T-cell (primary cell): ENCODE data around the gene CAPN5. TPM values are rescaled to one million over a fixed set of nuclear protein-coding genes. Genes with fewer than 3 reads are reported as not detected.

Experiments
- ATAC-seq, 4 experiments: fragments of 200-7000 bp in 3 of 4; fragments of 150-1000 bp in 1 of 4; cut with Tn5 transposase; replicated peaks in 1 of 4; 1 replicate in 3 of 4; 2 replicates in 1 of 4; pipeline ENCODE4 v1.10.0; 2021; ENCODE audit warnings: moderate library complexity in 3 of 4, mild to moderate bottlenecking in 2 of 4, moderate number of reproducible peaks in 1 of 4
- CTCF ChIA-PET, 2 donors: fragments of 300-600 bp; sonication (Branson Sonifier 250); formaldehyde crosslinking; loops; one replicate each; lab custom pipeline; 2022; ENCODE audit warnings: antibody characterized with exemption in 2 of 2; lab: Charles Lee
- POLR2A ChIA-PET, 2 donors: fragments of 300-600 bp; sonication (Branson Sonifier 250); formaldehyde crosslinking; loops; one replicate each; lab custom pipeline; 2022; ENCODE audit warnings: antibody characterized with exemption in 2 of 2; lab: Charles Lee
- DNase-seq, 35 experiments: peaks; one replicate each; pipeline versions ENCODE4 v3.0.0 to v3.0.0-alpha.2; 2013 to 2023
- H3K27ac ChIP-seq: one replicate; pipeline ENCODE4 v1.5.1; 2013; ENCODE audit warnings: low read length
- H3K27me3 ChIP-seq, 2 experiments: replicated peaks in 1 of 2; 1 replicate in 1 of 2; 2 replicates in 1 of 2; pipeline versions ENCODE4 v1.6.1 to v1.7.0; 2013; ENCODE audit warnings: low read length in 1 of 2, mixed read lengths in 1 of 2; ENCODE audit not compliant: control insufficient read depth in 2 of 2, insufficient read depth in 2 of 2; ENCODE audit errors: extremely low read depth in 1 of 2
- H3K36me3 ChIP-seq, 2 donors: 1 replicate in 1 of 2; 2 replicates in 1 of 2; pipeline versions ENCODE4 v1.6.1 to v1.7.0; 2013; ENCODE audit warnings: low read length in 1 of 2; ENCODE audit not compliant: control insufficient read depth in 2 of 2, insufficient read depth in 1 of 2; ENCODE audit errors: extremely low read depth in 1 of 2
- H3K4me1 ChIP-seq, 2 experiments: 1 replicate in 1 of 2; 2 replicates in 1 of 2; pipeline versions ENCODE4 v1.6.1 to v1.7.0; 2013; ENCODE audit warnings: low read length in 2 of 2, mixed read lengths in 1 of 2; ENCODE audit not compliant: insufficient read depth in 2 of 2, control insufficient read depth in 1 of 2; ENCODE audit errors: extremely low read depth in 1 of 2
- H3K4me3 ChIP-seq, 2 donors: 1 replicate in 1 of 2; 2 replicates in 1 of 2; pipeline versions ENCODE4 v1.5.1 to v1.7.0; 2013; ENCODE audit warnings: mild to moderate bottlenecking in 2 of 2, low read length in 1 of 2, moderate library complexity in 1 of 2; ENCODE audit not compliant: control insufficient read depth in 1 of 2; ENCODE audit errors: extremely low read depth in 1 of 2
- H3K9me3 ChIP-seq: 2 replicates; pipeline ENCODE4 v1.7.0; 2013
- H3K27ac Mint-ChIP-seq, 2 donors: one replicate each; pipeline ENCODE4 v1.8.0; 2020 to 2021; ENCODE audit warnings: mild to moderate bottlenecking in 2 of 2, mixed read lengths in 2 of 2
- H3K27me3 Mint-ChIP-seq, 2 donors: one replicate each; pipeline ENCODE4 v1.8.0; 2021 to 2022; ENCODE audit warnings: mixed read lengths in 2 of 2
- H3K36me3 Mint-ChIP-seq: one replicate; pipeline ENCODE4 v1.8.0; 2021; ENCODE audit warnings: mixed read lengths
- H3K4me1 Mint-ChIP-seq, 3 donors: one replicate each; pipeline ENCODE4 v1.8.0; 2020 to 2022; ENCODE audit warnings: mixed read lengths in 3 of 3, mild to moderate bottlenecking in 1 of 3
- H3K4me3 Mint-ChIP-seq, 3 donors: one replicate each; pipeline ENCODE4 v1.8.0; 2020 to 2022; ENCODE audit warnings: mild to moderate bottlenecking in 3 of 3, mixed read lengths in 3 of 3, moderate library complexity in 3 of 3
- H3K9me3 Mint-ChIP-seq, 3 donors: one replicate each; pipeline ENCODE4 v1.8.0; 2020 to 2022; ENCODE audit warnings: mixed read lengths in 3 of 3
- WGBS: methylation state at CpG from one replicate; pipeline ENCODE4 v1.1.5; 2013; ENCODE audit warnings: missing lambda C conversion rate; ENCODE audit not compliant: insufficient coverage; 5-methylcytosine and 5-hydroxymethylcytosine counted together
- total RNA-seq, 35 experiments: library from RNA in 6 of 35; stranded (reverse) in 6 of 35; fragments of 120-200 nt in 1 of 35; gene quantifications; one replicate each; pipeline versions ENCODE4 v1.2.1 to v1.2.4 and lab custom pipeline; 2013 to 2026

CAPN5 gene
- total RNA-seq, 5 donors from 2014 or later (not counting 1 experiment from before 2014, with no cell fraction given), result 3.1 to 6.4 (median 4.0) TPM

DNA sequence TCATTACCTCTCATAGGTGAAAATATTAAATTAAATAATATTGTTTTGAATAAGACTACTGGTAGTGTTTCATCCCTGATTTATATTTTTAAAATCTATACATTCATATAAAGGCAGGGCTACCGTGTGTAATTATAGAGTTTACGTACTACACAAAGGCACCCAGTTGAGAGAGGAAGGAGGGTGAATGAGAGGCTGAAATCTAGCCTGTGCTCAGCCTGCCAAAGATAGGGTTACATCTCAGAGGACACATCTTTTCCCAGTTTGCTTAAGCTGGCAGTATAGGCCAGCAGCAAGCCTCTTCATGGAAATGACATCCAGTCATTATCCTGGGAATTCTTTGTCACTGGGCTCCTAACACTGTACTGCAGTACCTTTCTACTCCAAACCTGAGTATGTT is 40.0 kb upstream of the CAPN5 start:
- ATAC-seq (no peak), DNase-seq (no peak)
- Mint-ChIP-seq H3K36me3 (peaks cover 2% of the 10 kb centered on the region), H3K27me3 (peaks cover 33 to 35% of the 10 kb centered on the region in 2 donors), H3K4me3 (no peak overlapping the region), H3K27ac (no peak overlapping the region), H3K9me3 (no peaks in the 10 kb centered on the region), H3K4me1 (no peaks in the 10 kb centered on the region)
- WGBS, result 100% methylated on average over 2 of the region's 2 CpGs
- Histone ChIP-seq H3K9me3 (no peaks in the 10 kb centered on the region), H3K27me3 (peaks cover 0 to 18% of the 10 kb centered on the region in 2 experiments), H3K4me1 (no peaks in the 10 kb centered on the region), H3K36me3 (no peaks in the 10 kb centered on the region), H3K4me3 (no peak overlapping the region), H3K27ac (no peak overlapping the region)
- ChIA-PET CTCF (interaction anchor here in 1 of 2 donors (1.1 kb wide), 1 partner anchor 109 kb away, joined by 3 read pairs; no protein-coding TSS in a partner anchor), POLR2A (no interaction called here)

DNA sequence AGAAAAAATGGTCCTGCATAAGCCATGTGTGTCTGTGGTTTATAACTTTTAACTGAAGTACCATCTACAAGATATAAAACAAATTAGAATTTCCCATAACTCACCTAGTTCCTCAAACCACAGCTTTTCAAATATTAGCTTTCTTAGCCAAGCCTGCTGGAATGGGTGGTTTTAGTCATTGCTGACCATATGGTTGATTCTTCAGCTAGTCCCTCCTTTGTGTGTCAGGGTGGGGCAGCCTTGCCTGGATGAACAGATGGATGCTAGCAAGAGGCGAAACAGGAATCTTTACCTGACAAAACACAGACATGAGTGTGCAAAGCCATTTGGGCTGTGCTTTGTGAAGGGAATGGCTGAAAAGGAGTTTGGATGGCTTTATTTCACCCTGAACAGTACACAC is 39.5 kb upstream of the CAPN5 start:
- Histone ChIP-seq H3K4me3 (no peak overlapping the region), H3K36me3 (no peaks in the 10 kb centered on the region), H3K4me1 (no peaks in the 10 kb centered on the region), H3K27ac (no peak overlapping the region), H3K9me3 (no peaks in the 10 kb centered on the region), H3K27me3 (peaks cover 0 to 18% of the 10 kb centered on the region in 2 experiments)
- DNase-seq (no peak), ATAC-seq (no peak)
- no peaks in the 10 kb centered on the region for H3K4me1 Mint-ChIP-seq
- H3K9me3 Mint-ChIP-seq, result no peaks in the 10 kb centered on the region
- ChIA-PET CTCF (interaction anchor here (0.5 to 1.1 kb wide), 2 partner anchors 109 to 561 kb away, joined by 3 read pairs; no protein-coding TSS in a partner anchor), POLR2A (no interaction called here)
- no peaks in the 10 kb centered on the region for H3K36me3 Mint-ChIP-seq
- peaks cover 33 to 35% of the 10 kb centered on the region in 2 donors for H3K27me3 Mint-ChIP-seq
- no peak overlapping the region for H3K27ac Mint-ChIP-seq
- H3K4me3 Mint-ChIP-seq, result no peak overlapping the region
- WGBS, result no CpG with 5 or more reads among the region's 1 CpG

DNA sequence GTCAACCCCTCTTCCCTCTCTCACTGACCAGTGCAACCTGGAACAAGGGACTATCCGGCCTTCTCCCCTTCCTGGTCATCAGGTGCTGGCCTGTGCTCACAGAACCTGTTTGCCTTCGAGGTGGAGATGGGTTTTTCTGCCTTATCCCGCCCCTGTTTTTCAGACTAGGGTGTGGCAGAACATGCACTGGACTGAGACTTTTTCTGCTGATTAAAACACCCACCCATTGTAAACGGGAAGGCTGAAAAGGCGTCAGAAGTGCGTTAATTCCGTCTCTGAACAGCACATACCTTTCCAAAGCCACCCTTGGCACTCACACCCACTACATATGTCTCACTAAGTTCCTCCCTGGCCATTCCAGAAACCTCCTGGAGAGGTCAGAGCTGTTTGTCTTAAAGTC is 36.9 kb upstream of the CAPN5 start:
- H3K36me3 Mint-ChIP-seq, result no peaks in the 10 kb centered on the region
- CTCF ChIA-PET, result no interaction called here

DNA sequence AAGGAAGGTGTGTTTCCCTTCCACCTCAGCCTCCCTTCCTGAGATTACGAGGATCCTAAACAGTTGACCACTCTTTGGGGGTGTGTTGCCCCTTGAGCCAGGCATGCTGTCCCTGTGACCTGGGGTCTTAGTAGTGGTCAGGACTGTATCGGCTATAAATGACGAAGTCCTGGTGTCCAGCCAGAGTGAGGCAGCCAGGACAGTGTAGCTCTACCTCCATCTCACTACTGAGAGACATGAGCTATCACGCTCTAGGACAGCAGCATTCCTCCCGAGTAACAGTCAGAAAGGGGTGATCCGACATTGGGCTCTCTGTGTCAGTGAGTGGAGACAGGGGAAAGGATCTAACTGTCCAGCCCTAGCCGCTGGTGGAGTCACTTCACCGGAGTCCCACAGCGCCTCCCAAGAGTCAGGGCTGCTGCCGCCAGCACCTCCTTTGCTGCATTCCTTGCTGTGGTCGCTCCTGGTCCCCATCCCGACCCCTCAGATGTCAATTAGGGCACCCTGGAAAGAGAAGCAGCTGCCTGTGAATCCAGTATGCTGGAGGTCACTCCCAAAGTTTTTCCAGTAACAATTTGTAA is 35.8 kb upstream of the CAPN5 start:
- Histone ChIP-seq H3K9me3 (no peaks in the 10 kb centered on the region), H3K4me1 (no peaks in the 10 kb centered on the region), H3K36me3 (no peaks in the 10 kb centered on the region), H3K27me3 (peaks cover 0 to 33% of the 10 kb centered on the region in 2 experiments), H3K4me3 (no peak overlapping the region), H3K27ac (no peak overlapping the region)
- ChIA-PET POLR2A (no interaction called here), CTCF (no interaction called here)
- no peaks in the 10 kb centered on the region for H3K4me1 Mint-ChIP-seq
- 82% methylated on average over 9 of the region's 12 CpGs for WGBS
- DNase-seq (no peak), ATAC-seq (no peak)
- H3K4me3 Mint-ChIP-seq, result no peak overlapping the region
- H3K27me3 Mint-ChIP-seq, result peaks cover 33 to 41% of the 10 kb centered on the region in 2 donors
- no peak overlapping the region for H3K27ac Mint-ChIP-seq
- H3K9me3 Mint-ChIP-seq, result no peaks in the 10 kb centered on the region
- no peaks in the 10 kb centered on the region for H3K36me3 Mint-ChIP-seq

More for the DNA sequence above, 36.9 kb upstream of the CAPN5 start:
- DNase-seq (no peak), ATAC-seq (no peak)
- Mint-ChIP-seq H3K9me3 (no peaks in the 10 kb centered on the region), H3K4me1 (no peaks in the 10 kb centered on the region), H3K27me3 (peaks cover 33 to 35% of the 10 kb centered on the region in 2 donors), H3K27ac (no peak overlapping the region), H3K4me3 (no peak overlapping the region)
- H3K27me3 ChIP-seq, result peaks cover 0 to 30% of the 10 kb centered on the region in 2 experiments
- no peaks in the 10 kb centered on the region for H3K9me3 ChIP-seq
- no peaks in the 10 kb centered on the region for H3K4me1 ChIP-seq
- no peak overlapping the region for H3K27ac ChIP-seq
- POLR2A ChIA-PET, result no interaction called here
- 83% methylated on average over 5 of the region's 7 CpGs for whole genome bisulfite sequencing
- no peaks in the 10 kb centered on the region for H3K36me3 ChIP-seq
- no peak overlapping the region for H3K4me3 ChIP-seq

GRCh38 chr11:77031599-77031998 is 35.2 kb upstream of the CAPN5 start:
- CTCF ChIA-PET, result interaction anchor here in 1 of 2 donors (0.6 kb wide), 1 partner anchor 9 kb away, joined by 5 read pairs; no protein-coding TSS in a partner anchor
- Mint-ChIP-seq H3K9me3 (no peaks in the 10 kb centered on the region), H3K27ac (no peak overlapping the region), H3K36me3 (no peaks in the 10 kb centered on the region), H3K4me1 (no peaks in the 10 kb centered on the region), H3K27me3 (peaks cover 38 to 45% of the 10 kb centered on the region in 2 donors), H3K4me3 (no peak overlapping the region)
- H3K27ac ChIP-seq, result no peak overlapping the region
- peaks cover 0 to 33% of the 10 kb centered on the region in 2 experiments for H3K27me3 ChIP-seq
- no peaks in the 10 kb centered on the region for H3K9me3 ChIP-seq
- H3K36me3 ChIP-seq, result no peaks in the 10 kb centered on the region
- DNase-seq (no peak), ATAC-seq (no peak)
- no peaks in the 10 kb centered on the region for H3K4me1 ChIP-seq
- no peak overlapping the region for H3K4me3 ChIP-seq
- POLR2A ChIA-PET, result interaction anchor here in 1 of 2 donors (0.6 kb wide), 1 partner anchor 152 kb away, joined by 3 read pairs; no protein-coding TSS in a partner anchor
- WGBS, result no CpG with 5 or more reads among the region's 3 CpGs

- DNase-seq (no peak), ATAC-seq (no peak)
- H3K36me3 ChIP-seq, result no peaks in the 10 kb centered on the region
- peaks cover 0 to 8% of the 10 kb centered on the region in 2 experiments for H3K4me1 ChIP-seq
- Mint-ChIP-seq H3K36me3 (no peaks in the 10 kb centered on the region), H3K27me3 (peaks cover 41 to 51% of the 10 kb centered on the region in 2 donors), H3K4me1 (peaks cover 7 to 9% (median 9%) of the 10 kb centered on the region in 3 donors), H3K4me3 (no peak overlapping the region), H3K9me3 (no peaks in the 10 kb centered on the region), H3K27ac (no peak overlapping the region)
- ChIA-PET POLR2A (interaction anchor here in 1 of 2 donors (0.8 kb wide), 1 partner anchor 115 kb away, joined by 3 read pairs; no protein-coding TSS in a partner anchor), CTCF (interaction anchor here in 1 of 2 donors (1.2 kb wide), 1 partner anchor 13 kb away, joined by 4 read pairs; no protein-coding TSS in a partner anchor)
- peaks cover 3 to 55% of the 10 kb centered on the region in 2 experiments for H3K27me3 ChIP-seq
- 88% methylated on average over 2 of the region's 2 CpGs for WGBS
- H3K27ac ChIP-seq, result no peak overlapping the region
- no peaks in the 10 kb centered on the region for H3K9me3 ChIP-seq
- no peak overlapping the region for H3K4me3 ChIP-seq
Observed at GRCh38 chr11:77035039-77035438, 31.7 kb upstream of the CAPN5 start.
